ENCODE data around the gene RNF186.

The RNF186 gene

GRCh38 chr1:19764848-19765247 is 50.2 kb downstream of the RNF186 start:
- no peak overlapping the region for H3K27ac ChIP-seq

More at GRCh38 chr1:19764848-19765247, 50.2 kb downstream of the RNF186 start:
- H3K4me2 ChIP-seq (ENCODE audit: low read length), result no peak overlapping the region
- TF ChIP-seq CTCF (IDR thresholded peaks at IDR 0.05), result no peak
- no peak overlapping the region for H2AFZ ChIP-seq
- H3K36me3 ChIP-seq (ENCODE audit: control insufficient read depth, insufficient read depth, low read length), result no peaks in the 10 kb centered on the region
- H3K9me3 ChIP-seq (ENCODE audit: control insufficient read depth, low read length), result no peaks in the 10 kb centered on the region
- no peaks in the 10 kb centered on the region for H3K79me2 ChIP-seq
- H3K9ac ChIP-seq, result no peak overlapping the region
- no peaks in the 10 kb centered on the region for H3K27me3 ChIP-seq (ENCODE audit: control insufficient read depth, insufficient read depth, low read length)
- no peaks in the 10 kb centered on the region for H3K4me1 ChIP-seq
- H3K4me3 ChIP-seq (ENCODE audit: low read depth, low read length), result no peak overlapping the region

Measured in parathyroid adenoma (tissue), 2 donors.